H1 (cell line): ENCODE data around the gene TXNRD3. TPM values are rescaled to one million over a fixed set of nuclear protein-coding genes. Genes with fewer than 3 reads are reported as not detected.

Source experiments
- CBX5 ChIP-seq: fragments of 300-800, 300-1000 bp; sonication (generic); IDR thresholded peaks from 2 replicates; pipeline ENCODE4 v1.7.1; 2016; ENCODE audit warnings: antibody characterized with exemption, low read length, low read depth
- CHD2 ChIP-seq: IDR thresholded peaks from 2 replicates; pipeline ENCODE4 v1.6.1; 2012; ENCODE audit warnings: low read length, improper control_type of control experiment
- CTCF ChIP-seq, 3 experiments: IDR thresholded peaks; 1 replicate in 2 of 3; 2 replicates in 1 of 3; pipeline versions ENCODE4 v1.5.1 to v1.6.1; 2011; ENCODE audit warnings: low read length in 3 of 3, mild to moderate bottlenecking in 3 of 3, inconsistent platforms in 2 of 3, low read depth in 1 of 3, moderate library complexity in 1 of 3; ENCODE audit not compliant: insufficient read depth in 1 of 3; ENCODE audit errors: control extremely low read depth in 1 of 3
- E2F6 ChIP-seq: IDR thresholded peaks from 2 replicates; pipeline ENCODE4 v1.6.1; 2012; ENCODE audit warnings: inconsistent platforms
- GABPA ChIP-seq: IDR thresholded peaks from 2 replicates; pipeline ENCODE4 v1.6.1; 2011; ENCODE audit warnings: mild to moderate bottlenecking, low read length, moderate library complexity, borderline replicate concordance; ENCODE audit not compliant: insufficient read depth
- GTF2F1 ChIP-seq: IDR thresholded peaks from 2 replicates; pipeline ENCODE4 v1.6.1; 2012; ENCODE audit warnings: low read depth, low read length, improper control_type of control experiment, borderline replicate concordance
- JUN ChIP-seq: IDR thresholded peaks from 2 replicates; pipeline ENCODE4 v1.6.1; 2011; ENCODE audit warnings: low read depth, mild to moderate bottlenecking, improper control_type of control experiment, low read length
- KDM4A ChIP-seq: IDR thresholded peaks from one replicate; pipeline ENCODE4 v1.7.1; 2012; ENCODE audit warnings: low read depth, mild to moderate bottlenecking, moderate library complexity, low read length, inconsistent platforms; ENCODE audit not compliant: severe bottlenecking
- MAFK ChIP-seq: IDR thresholded peaks from 2 replicates; pipeline ENCODE4 v1.6.1; 2012; ENCODE audit warnings: low read depth, mild to moderate bottlenecking, improper control_type of control experiment, low read length
- POU5F1 ChIP-seq: IDR thresholded peaks from 2 replicates; pipeline ENCODE4 v1.6.1; 2011; ENCODE audit warnings: low read depth, mild to moderate bottlenecking, low read length, moderate library complexity
- RBBP5 ChIP-seq: IDR thresholded peaks from 2 replicates; pipeline ENCODE4 v1.7.1; 2012; ENCODE audit warnings: low read depth, mild to moderate bottlenecking, inconsistent platforms, low read length, moderate library complexity, borderline replicate concordance
- RNF2 ChIP-seq: fragments of 200-900, 300-1000 bp; sonication (generic); IDR thresholded peaks from 2 replicates; pipeline ENCODE4 v1.7.1; 2016; ENCODE audit warnings: borderline replicate concordance, low read depth, mild to moderate bottlenecking, antibody characterized with exemption, low read length; ENCODE audit not compliant: poor library complexity, severe bottlenecking; ENCODE audit errors: missing control alignments
- RXRA ChIP-seq: IDR thresholded peaks from 2 replicates; pipeline ENCODE4 v1.6.1; 2011; ENCODE audit warnings: low read depth, mild to moderate bottlenecking, low read length, moderate library complexity; ENCODE audit not compliant: insufficient read depth
- SAP30 ChIP-seq: fragments of 300-600 bp; sonication (generic); IDR thresholded peaks from 2 replicates; pipeline ENCODE4 v1.7.1; 2012; ENCODE audit warnings: low read length, moderate library complexity, mild to moderate bottlenecking, inconsistent platforms; ENCODE audit not compliant: insufficient read depth, insufficient replicate concordance
- SIRT6 ChIP-seq: IDR thresholded peaks from one replicate; pipeline ENCODE4 v1.7.1; 2012; ENCODE audit warnings: low read length, inconsistent platforms
- SIX5 ChIP-seq: IDR thresholded peaks from 2 replicates; pipeline ENCODE4 v1.6.1; 2011; ENCODE audit warnings: mild to moderate bottlenecking, low read depth, low read length
- SP2 ChIP-seq: IDR thresholded peaks from 2 replicates; pipeline ENCODE4 v1.6.1; 2012; ENCODE audit warnings: mild to moderate bottlenecking, low read length, inconsistent platforms
- SP4 ChIP-seq: IDR thresholded peaks from 2 replicates; pipeline ENCODE4 v1.6.1; 2012; ENCODE audit warnings: low read length, inconsistent platforms
- TAF7 ChIP-seq: optimal IDR thresholded peaks from 2 replicates; pipeline ENCODE3; 2011; ENCODE audit warnings: low read depth, mild to moderate bottlenecking, inconsistent platforms, low read length, moderate library complexity, borderline replicate concordance
- polyA plus RNA-seq, 7 experiments: library from polyadenylated mRNA; depleted of rRNA in 3 of 7; stranded (reverse) in 5 of 7; unstranded in 2 of 7; fragments of >200 nt in 5 of 7; fragments of 200-250 nt in 2 of 7; gene quantifications; 1 replicate in 5 of 7; 2 replicates in 1 of 7; 4 replicates in 1 of 7; pipeline versions ENCODE4 v1.2.1 to v1.2.3, GENCODE V29; 2011 to 2013; ENCODE audit warnings: missing spikeins in 2 of 7, mixed read lengths in 2 of 7
- total RNA-seq: library from RNA; stranded (reverse); fragmentation: NEBNext Ultra II Directional; extraction: Animal tissue kit (Norgen Biotek cat#: 25700); gene quantifications from 2 replicates; pipeline ENCODE4 v1.2.1, GENCODE V29; 2021

Gene TXNRD3
- total and polyA plus RNA-seq, 2 of the 8 experiments (the other 6 are each of a cell fraction or from before 2014, with no cell fraction given) = 3.4 to 4.3 TPM

GRCh38 chr3:126703512-126704493, 48.9 kb upstream of the TXNRD3 start, which contains the start of gene CHCHD6 (continued):
- TF ChIP-seq GTF2F1 (no peak), GABPA (no peak), POU5F1 (no peak), SIX5 (peak; percentile 87), JUN (no peak), SP2 (no peak), TAF7 (no peak), CHD2 (peak; percentile 96), RBBP5 (no peak), SAP30 (peak; percentile 89), CBX5 (no peak), RNF2 (no peak), CTCF (IDR thresholded peaks at IDR 0.05; ENCODE audit: control extremely low read depth in 1 of 3, insufficient read depth in 1 of 3, low read depth in 1 of 3, low read length in 3 of 3) (peak; percentile 15 to 35 (median 16); a peak in 3 of 4 replicates), SIRT6 (no peak), KDM4A (peak; percentile 89), MAFK (no peak), SP4 (no peak), RXRA (no peak), E2F6 (peak; percentile 79)
